ENCODE results near the gene PRAMEF25.
"Not testable (repeated sequence)": the region's sequence is repeated elsewhere in the genome, so short reads cannot be mapped to it uniquely, and the experiment has no call there.

The PRAMEF25 gene

DNA sequence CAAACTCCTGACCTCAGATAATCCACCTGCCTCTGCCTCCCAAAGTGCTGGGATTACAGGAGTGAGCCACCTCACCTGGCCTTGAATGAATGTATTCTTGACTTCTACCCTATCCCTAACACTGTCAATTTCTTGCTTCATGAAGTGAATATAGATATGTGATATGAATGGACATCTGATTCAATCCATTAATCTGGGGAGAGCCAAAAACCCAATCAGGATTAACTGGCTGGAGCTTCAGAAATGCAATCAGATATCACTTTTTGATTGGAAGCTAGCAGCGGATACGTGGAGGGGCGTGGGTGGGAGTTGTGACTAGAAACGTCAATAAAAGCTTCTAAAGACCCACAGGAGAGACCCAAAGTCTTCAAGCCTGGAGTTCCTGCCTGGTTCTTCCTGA lies at the start of gene PRAMEF25:
Gene PRAMEF25 (plus strand): TSS at position 301 of the 400 bp plus-strand sequence. CDS start 2,920 bp downstream, outside the sequence.
- DNase-seq (ENCODE audit: low read depth in 1 of 2, low spot score in 1 of 2) = not testable (repeated sequence)

DNA sequence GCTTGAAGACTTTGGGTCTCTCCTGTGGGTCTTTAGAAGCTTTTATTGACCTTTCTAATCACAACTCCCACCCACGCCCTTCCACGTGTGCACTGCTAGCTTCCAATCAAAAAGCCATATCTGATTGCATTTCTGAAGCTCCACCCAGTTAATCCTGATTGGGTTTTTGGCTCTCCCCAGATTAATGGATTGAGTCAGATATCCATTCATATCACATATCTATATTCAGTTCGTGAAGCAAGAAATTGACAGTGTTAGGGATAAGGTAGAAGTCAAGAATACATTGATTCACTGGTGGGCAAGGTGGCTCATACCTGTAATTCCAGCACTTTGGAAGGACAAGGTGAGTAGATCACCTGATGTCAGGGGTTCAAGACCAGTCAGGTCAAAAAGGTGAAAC lies 14.1 kb upstream of the PRAMEF25 start, which contains the start of gene PRAMEF27:
Gene PRAMEF27 (minus strand): TSS at position 101 of the 400 bp plus-strand sequence. CDS start 2,916 bp downstream, outside the sequence.
- not testable (repeated sequence) for DNase-seq (ENCODE audit: low read depth in 1 of 2, low spot score in 1 of 2)

DNA sequence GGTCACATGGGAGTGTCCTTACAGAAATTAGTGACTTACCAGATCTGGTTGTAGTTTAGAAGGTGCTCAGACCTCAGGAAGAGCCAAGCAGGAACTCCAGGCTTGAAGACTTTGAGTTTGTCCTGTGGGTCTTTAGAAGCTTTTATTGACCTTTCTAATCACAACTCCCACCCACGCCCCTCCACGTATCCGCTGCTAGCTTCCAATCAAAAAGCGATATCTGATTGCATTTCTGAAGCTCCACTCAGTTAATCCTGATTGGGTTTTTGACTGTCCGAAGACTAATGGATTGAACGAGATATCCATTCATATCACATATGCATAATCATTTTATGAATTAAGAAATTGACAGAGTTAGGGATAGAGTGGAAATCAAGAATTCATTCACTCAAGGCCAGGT lies 46.2 kb downstream of the PRAMEF25 start, which contains the start of gene HNRNPCL2:
Gene HNRNPCL2 (minus strand): TSS at position 101 of the 400 bp plus-strand sequence. CDS start 454 bp downstream, outside the sequence.
- DNase-seq (ENCODE audit: low read depth in 1 of 2, low spot score in 1 of 2) = not testable (repeated sequence)
